GM19372 (cell line): Measurements from ENCODE around the gene MKS1.

ENCODE experiments used
- ATAC-seq: cut with Tn5 transposase; IDR thresholded peaks from one replicate; pipeline ENCODE4 v1.9.1; 2021; ENCODE audit warnings: mild to moderate bottlenecking, low read depth, moderate library complexity; ENCODE audit not compliant: unreplicated experiment

Gene MKS1

DNA sequence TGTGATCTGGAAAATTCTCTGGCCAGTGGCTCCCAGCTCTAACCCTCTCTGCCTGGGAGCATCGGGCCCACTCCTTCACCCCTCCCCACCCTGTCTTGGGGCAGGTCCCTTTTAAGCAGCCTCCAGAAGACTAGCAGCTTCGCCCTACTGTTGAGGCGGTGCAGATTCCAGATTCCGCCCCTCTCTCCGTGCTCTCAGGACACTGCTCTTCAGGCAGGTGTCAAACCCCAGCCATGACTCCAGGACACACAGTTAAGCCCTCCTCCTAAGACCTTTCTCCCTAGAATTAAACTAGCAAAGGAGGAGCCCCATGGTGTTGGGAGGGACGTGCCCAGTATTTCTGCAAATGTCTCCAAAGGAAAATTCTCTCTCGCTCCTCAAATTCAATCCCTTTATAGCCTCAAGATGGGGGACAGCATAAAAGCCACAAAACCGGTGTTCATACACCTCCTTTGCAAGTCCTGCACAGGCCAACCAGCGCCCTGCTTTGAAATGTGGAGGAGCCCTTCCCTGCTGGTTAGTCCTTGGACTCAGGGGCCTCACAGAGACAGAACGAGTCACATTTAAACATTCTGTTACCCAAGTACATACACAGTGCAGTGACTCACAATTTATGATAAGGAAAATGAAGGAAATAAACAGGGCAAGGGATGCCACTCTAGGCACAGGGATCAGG lies 26.5 kb upstream of the MKS1 start:
- no peak for ATAC-seq

DNA sequence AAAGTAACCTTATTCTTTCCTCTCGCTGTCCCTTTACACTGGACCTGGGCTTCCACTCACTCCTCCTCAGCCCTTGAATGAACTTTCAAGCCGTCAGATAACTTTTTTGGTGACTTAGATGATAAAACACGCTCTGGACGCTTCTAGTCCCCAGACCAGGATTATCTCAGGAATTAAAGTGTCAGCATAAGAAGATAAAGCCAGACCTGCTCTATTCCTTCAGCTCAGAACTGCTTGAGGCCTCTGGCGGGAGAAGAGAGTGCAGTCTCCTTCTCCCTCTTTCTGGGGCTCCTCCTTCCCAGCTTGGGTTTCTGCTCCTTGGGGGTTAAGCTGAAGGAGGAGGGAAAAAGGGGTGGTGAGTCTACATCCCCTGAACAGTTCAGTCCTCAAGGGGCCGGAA lies 25.9 kb upstream of the MKS1 start:
- ATAC-seq: no peak

DNA sequence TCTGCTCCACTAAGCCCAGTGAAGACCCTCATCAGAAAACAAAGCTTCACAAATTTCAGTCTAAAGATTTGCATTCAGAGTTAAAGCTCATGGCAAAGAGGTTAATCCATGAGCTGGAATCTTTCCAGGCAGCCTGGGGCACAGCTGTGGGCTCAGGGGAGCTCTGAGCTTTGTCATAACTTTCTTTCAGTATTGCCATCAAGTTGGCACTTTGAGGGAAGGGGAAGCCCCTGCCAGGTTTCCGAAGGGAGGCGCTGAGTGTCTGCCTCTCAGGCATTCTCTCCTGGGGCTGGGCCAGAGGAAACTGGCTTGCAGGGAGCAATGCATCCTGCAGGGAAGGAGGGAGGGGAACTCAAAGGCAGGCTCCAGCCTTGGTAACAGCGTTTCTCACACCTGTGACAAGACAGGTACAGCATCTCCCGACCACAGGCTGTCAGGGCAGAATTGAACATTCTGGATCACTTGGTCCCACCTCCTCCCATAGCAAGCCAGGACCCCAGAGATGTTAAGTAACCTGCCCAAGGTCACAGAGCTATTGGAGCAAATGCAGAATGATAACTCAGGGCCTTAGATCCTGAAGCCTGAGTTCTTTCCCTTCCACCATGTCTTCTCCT lies 23.2 kb upstream of the MKS1 start:
- no peak for ATAC-seq

DNA sequence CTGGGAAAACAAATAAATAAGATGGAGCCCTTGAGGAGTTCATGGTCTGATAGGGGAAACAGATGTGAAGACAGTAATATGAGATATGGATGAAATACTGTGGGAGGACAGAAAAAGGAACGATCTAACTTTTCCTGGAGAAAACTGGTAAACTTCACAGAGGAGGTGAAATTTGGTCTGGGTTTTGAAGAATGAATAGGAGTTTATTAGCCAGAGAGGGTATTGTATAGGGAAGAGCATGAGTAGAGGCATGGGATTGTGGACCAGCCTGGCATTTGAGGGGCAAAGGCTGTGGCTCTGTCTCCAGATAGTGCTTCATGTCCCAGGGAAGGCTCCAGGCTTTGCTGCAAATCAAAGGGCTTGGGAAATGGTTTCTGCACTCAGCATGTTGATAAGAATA lies 20.9 kb upstream of the MKS1 start:
- no peak for ATAC-seq

DNA sequence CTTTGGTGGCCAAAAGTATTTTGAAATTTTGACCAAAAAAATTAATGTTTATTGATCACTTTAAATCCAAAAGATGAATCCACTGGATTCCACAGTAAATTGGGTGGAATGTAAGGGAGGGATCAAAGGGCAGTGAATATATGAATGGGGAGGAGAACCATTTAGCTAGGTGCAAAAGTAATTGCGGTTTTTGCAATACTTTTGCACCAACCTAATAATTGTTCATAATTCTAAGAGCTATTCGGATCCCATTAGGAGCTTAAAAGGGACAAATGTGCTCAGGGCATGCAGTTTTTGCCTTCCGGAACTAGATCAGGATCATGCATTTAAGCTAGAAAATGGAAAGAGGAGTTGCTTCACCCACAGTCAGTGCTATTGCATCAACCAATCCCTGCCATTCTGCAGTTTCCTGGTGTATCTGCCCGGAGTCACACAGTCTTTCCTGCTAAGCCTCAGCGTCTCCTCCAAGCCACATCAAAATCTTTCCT lies 19.1 kb upstream of the MKS1 start, which contains the start of gene LPO:
LPO (plus strand) TSS at position 438 of the 488 bp plus-strand sequence. CDS start 4,396 bp downstream, outside the sequence.
- no peak for ATAC-seq

DNA sequence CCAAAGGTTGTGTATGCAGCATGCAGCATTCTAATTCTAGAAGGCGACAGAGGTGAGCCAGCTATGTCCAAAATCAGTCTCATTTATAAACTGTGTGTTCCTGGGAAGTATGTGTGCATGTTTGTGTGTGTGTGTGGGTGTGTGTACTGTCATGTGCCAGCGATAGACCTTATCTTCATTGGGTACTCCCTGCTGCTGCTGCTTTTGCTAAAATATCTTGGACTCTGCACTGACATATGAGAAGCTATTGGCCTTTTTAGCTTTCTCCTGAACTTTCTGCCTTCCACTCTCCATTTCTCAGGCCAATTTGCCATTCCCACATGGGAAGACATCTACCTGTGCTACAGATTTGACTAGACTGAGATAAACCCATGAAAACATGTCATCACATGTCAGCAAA lies 17.3 kb upstream of the MKS1 start:
- no peak for ATAC-seq

DNA sequence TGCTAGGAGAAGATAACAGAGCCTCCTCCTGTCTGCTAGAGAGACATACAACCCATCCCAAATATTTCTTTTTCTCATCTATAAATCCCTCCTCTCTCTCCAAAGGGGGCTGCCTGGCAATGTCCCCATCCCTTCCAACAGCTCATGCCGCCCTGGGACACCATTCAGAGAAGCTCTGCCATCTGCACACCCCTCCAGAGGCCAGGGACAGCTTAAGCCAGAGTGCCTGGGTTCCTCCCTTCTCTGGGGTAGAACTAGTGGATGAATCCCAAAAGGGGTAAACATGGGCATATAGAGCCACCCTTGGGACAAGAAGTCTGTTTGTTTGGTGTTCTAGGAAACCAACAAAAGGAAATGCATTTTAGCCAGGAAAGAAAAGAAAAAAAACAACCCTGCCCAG lies 16.8 kb upstream of the MKS1 start:
- ATAC-seq: no peak

DNA sequence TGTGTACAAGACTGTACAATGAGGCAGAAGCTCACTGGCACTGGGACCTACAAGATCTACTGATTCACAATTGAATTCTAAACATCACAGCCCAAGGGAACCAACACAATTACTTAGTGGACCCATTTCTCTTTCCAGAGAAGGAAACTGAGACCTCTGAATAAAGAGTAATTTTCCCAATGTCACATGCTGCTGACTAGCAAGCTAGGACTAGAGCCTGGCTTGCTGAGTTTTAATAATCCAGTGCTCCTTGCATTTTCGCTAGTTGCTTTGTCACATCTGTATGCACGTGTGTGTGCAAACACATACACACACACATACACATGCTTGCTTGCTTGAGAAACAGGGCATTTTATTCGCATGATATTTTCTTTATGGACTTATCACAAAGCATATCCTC lies 15.5 kb upstream of the MKS1 start:
- ATAC-seq: no peak

DNA sequence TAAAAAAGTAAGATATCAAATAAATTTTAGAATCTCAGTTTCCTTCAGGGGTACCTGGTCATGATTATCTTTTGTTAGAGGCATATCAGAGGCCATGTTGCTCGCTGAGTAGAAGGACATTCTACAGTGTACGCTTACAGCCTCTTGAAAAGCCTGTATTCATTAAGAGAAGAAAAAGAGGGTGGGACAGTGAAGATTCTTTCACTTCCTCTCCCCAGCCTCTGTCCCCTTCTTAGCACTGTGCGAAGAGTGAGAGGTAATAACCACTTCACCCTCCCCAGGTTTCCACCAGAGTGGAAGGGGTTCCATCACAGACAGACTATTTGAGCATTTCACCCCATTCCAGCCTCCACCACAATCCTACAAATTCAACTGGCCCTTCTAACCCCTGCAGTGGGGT lies 14.5 kb upstream of the MKS1 start:
- ATAC-seq: peak; percentile 64

DNA sequence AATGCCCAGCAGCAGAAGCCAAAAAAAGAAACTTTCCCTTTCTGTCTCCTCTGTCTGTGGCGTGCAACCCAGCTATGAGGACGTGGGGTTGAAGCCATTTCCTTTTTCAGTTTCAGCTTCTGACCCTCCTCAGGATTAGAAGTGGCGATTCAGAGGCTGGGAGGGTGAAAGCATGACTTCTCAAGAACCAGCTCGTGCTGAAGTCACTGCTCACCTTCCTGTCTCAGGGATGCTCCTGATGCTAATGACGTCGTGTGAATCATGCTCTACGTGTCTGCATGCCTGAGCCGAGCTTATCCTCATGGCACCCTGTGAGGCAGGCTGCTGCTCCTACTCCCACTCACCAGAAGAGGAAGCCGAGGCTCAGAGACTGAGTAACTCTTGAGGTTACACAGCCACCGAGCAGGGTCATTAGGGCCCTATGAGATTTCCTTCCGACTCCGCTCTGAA lies 13.7 kb upstream of the MKS1 start:
- peak; percentile 72 for ATAC-seq

DNA sequence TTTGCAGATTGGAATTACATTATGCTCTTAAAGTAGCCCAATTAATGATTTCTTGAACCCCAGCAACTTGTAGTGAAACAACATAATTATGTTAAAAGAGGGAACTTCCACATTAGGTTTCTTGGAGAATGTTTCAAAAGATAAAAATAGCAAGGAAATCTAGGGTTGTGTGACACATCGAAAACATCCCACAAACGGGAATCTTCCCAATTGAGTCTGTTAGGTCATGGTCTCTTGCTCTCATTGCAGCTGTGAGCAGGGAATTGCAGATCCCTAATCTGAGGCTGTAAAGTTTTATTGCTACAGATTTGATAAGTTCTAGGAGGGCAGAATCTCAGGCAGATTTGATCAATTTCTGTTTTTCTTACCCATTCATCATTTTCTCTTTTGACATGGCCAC lies 12.6 kb upstream of the MKS1 start:
- ATAC-seq: no peak

DNA sequence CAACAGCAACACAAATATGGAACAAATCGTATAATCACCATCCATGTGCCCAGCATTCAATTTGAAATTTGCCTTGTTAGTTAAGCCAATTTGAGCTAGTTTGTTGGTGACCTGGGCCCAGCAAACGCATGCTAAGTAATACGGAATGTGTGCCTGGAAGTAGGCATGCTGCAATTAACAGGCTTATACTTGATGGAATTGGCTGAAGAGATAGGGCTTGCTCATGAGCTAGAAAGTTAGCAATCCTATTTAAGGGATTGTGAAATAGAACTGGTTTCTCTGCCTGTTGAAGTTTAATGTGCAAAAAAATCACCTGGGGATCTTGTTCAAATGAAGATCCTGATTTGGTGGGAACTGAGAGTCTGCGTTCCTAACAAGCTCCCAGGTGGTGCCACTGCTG lies 10.8 kb upstream of the MKS1 start:
- no peak for ATAC-seq

DNA sequence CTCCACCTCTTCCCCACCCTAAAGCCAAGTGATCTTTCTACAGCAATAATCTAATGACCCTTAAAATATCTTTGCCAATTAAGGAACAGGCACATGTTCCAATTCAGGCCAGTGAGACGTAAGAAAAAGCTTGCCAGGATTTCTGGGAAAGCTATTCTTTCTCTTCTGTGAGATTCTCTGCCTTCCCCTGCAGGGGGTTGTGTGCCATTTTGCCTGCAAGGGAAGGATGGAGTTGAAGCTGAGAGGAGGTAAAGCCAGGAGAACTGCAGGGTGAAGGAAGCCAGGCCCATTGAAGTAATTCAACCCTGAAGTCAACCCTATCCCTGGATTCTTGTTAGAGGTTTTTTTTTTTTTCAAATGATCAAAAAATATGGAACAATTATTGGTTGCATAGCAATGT lies 10.3 kb upstream of the MKS1 start:
- no peak for ATAC-seq

DNA sequence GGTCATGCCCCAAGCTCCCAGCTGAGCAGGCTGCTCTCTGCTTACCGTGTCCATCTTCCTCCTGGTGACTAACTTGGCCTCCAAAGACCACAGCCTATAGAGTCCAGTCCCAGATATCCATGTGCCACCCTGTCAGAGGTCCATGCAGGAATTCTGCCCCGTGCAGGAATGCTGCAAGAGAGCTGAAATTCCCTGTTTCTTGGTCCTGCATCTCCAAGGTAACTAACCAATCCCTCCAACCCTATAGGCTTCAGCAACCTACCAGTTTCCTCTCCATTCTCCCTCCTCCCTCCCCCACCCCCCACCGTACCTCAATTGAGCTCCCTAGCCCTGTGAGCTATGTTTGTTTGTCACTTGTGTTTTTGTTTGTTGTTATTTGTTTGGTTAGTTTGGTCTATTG lies 9.6 kb upstream of the MKS1 start:
- ATAC-seq: no peak

DNA sequence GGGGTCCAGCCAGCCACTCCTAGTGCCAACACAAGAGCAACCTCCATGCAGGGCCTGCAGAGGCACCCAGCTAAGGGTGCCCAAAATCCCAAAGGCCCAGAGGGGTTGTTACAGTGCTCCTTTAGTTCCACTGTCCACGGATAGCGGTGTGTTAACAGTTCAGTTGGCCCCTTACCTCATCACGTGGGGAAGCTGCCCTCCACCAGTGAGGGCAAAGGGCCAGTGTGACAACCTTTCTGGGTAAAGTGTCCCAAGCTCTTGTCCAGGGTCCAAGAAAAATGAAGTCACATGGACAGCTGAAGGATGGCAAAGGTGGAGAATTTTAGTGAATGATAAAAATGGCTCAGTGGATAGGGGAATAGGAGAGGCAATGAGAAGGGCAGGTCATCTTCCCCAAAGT lies 8.7 kb upstream of the MKS1 start:
- ATAC-seq: no peak

DNA sequence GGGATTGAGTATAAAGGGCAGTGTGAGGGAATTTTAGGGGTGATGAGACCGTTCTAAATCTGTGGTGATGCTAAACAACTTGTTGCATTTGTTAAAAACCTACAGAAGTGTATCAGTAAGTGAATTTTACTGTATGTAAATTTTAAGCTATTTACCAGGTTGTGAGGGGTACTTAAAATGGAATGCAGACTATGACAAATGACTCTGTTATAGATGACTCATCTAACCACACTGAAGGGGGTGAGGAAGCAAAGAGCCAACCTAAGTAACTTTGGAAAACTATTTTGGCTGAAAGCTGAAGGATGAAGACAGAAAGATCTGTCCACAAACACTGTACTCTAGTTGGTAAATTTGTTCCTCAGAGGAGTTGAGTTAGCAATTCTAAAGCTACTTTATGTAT lies 5.3 kb upstream of the MKS1 start:
- no peak for ATAC-seq

DNA sequence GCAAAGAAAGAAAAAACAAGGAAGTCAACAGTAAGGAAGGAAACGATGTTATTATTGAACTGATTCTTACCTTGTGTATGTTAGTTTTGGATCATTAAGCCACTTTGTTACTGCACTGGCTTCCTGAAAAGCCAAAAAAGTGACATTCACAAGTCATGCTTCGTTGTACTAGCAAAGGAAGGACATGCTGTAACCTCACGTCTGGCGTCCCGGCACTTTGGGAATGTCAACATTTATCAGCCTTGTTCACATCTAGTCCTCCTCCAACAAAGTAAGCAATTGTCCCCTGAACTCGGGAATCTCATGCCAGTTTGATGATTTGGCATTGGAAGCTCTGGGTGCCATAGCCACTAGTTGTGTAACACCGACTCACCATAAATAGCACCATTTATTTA lies 731 bp upstream of the MKS1 start:
- ATAC-seq: no peak

DNA sequence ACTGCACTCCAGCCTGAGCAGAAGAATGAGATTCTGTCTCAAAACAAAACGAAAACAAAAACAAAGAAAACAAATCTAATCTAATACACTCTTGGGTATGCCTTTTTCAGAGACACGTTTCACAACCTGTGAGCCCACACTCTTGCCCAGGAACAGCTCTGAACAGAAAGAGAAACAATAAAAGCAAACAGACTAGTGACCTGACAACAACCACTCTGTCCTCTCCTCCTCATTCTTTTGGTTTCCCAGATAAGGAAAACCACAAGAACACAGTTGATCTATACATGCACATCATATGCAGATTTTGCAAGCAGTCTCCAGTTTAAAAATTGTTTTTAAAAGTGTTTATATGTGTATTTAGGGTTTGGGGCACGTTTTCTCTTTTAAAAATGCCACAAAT lies 1.3 kb downstream of the MKS1 start:
- no peak for ATAC-seq

DNA sequence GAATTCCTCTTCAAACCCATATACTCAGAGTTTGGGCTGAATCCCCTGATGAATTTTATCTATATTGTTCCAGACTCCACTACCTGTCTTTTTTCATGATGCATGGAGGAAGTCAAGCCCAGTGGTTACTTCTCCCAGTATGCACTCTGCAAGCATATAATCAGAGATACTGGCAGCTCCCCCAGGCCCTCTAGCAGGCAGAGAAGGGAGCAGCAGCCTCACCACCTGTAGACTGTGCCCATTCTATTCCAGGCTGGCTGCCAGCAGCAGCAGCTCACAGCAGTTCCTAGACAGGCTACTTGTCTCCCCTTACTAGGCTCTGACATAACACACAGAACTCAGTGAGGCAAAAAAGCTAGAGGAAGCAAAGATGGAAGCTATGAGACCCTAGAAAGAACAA lies 3.4 kb downstream of the MKS1 start:
- ATAC-seq: no peak

DNA sequence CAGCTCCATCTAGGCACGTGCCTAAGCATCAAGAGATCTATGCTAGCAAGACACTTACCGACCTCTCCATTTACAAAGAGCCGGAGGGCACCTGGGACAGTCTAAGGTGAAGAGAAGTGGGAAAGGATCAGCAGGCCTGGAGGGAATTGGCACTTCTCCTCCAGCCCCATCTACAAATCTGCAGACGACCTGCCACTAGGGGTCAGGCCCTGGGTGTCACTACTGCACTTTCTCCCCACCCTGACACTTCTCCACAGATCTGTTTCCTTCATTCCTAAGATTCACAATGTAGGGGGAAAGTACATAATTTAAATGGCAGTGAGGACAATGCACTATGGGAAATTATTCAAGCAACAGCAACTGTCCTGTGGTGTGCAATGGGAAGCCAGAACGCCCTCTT lies 8.1 kb downstream of the MKS1 start:
- ATAC-seq: no peak

DNA sequence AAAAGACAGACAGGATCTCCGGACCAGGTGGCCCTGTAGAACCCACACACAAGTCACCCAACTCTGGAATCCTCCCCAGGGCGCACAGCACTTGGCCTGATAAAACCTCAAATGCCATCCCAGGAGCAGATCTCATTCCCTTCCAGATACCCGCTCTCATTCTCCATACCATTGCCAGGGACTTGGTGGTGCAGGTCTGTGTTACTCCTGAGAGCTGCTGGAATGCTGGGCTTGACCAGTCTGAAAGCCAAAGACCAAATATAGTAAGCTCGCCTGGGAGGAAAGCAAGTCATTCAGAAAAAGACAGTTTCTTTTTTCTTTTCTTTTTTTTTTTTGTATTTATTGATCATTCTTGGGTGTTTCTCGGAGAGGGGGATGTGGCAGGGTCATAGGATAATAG lies 10.7 kb downstream of the MKS1 start:
- no peak for ATAC-seq

DNA sequence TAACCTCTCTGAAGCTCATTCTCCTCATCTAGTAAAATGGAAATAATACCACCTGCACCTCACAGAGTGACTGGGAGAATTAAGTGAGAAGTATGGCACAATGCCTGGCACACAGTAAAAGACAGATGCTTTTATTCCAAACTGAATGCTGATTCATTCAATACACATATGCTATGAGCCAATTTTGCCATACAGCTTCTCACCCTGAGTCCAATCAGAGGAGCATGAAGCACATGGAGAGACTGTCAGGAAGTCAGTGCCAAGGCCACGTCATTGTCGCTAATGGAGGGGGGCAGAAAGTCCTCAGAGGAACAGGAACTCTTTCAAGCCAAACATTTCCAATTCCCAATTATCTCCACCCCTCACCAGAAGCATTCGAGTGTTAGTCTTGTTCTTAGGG lies 11.6 kb downstream of the MKS1 start:
- no peak for ATAC-seq
